ENCODE data around the gene RFWD3.

- TF ChIP-seq CTCF (IDR thresholded peaks at IDR 0.05) (no peak), POLR2A (IDR thresholded peaks at IDR 0.05) (no peak)
Measured at GRCh38 chr16:74660383-74660782, 6.3 kb downstream of the RFWD3 start.

All from testis (tissue), 2 donors.